ENCODE measurements around the gene UBE2L5.

GRCh38 chr13:30437177-30437576 lies 14.9 kb downstream of the UBE2L5 start:
- TF ChIP-seq EZH2 (IDR thresholded peaks at IDR 0.05; ENCODE audit: borderline replicate concordance, insufficient read depth, low read length, poor library complexity, severe bottlenecking) (no peak), REST (IDR thresholded peaks at IDR 0.05; ENCODE audit: borderline replicate concordance) (no peak), CTCF (IDR thresholded peaks at IDR 0.05; ENCODE audit: poor library complexity, severe bottlenecking) (no peak), RAD21 (conservative IDR thresholded peaks at IDR 0.05) (no peak), SMC3 (conservative IDR thresholded peaks at IDR 0.05; ENCODE audit: poor library complexity) (no peak), EP300 (conservative IDR thresholded peaks at IDR 0.05; ENCODE audit: poor library complexity, severe bottlenecking) (no peak), POLR2AphosphoS5 (IDR thresholded peaks at IDR 0.05) (no peak), MXI1 (conservative IDR thresholded peaks at IDR 0.05; ENCODE audit: poor library complexity, severe bottlenecking) (no peak)

Data from neural cell (in vitro differentiated cells).